GM12891 (cell line): ENCODE data around the gene ABLIM2.

Source experiments
- PAX5 ChIP-seq: IDR thresholded peaks from 2 replicates; pipeline ENCODE4 v1.6.1; 2011; ENCODE audit warnings: low read length, moderate library complexity, mild to moderate bottlenecking; ENCODE audit not compliant: insufficient read depth, severe bottlenecking
- POLR2A ChIP-seq: IDR thresholded peaks from 2 replicates; pipeline ENCODE4 v1.6.1; 2011; ENCODE audit warnings: low read depth, low read length, control low read depth
- POLR2AphosphoS5 ChIP-seq: IDR thresholded peaks from 2 replicates; pipeline ENCODE4 v1.6.1; 2011; ENCODE audit warnings: low read depth, low read length, control low read depth
- POU2F2 ChIP-seq: IDR thresholded peaks from 2 replicates; pipeline ENCODE4 v1.6.1; 2011; ENCODE audit warnings: low read depth, mild to moderate bottlenecking, control low read depth, low read length, moderate library complexity
- SPI1 ChIP-seq: IDR thresholded peaks from 2 replicates; pipeline ENCODE4 v1.6.1; 2011; ENCODE audit warnings: low read depth, low read length, control low read depth
- TAF1 ChIP-seq: IDR thresholded peaks from 2 replicates; pipeline ENCODE4 v1.6.1; 2011; ENCODE audit warnings: low read depth, low read length, control low read depth

GRCh38 chr4:8118531-8118930 is 40.1 kb downstream of the ABLIM2 start:
- TF ChIP-seq POLR2AphosphoS5: no peak
- no peak for TF ChIP-seq SPI1
- TF ChIP-seq TAF1: no peak
- no peak for TF ChIP-seq POLR2A
- no peak for TF ChIP-seq PAX5
- no peak for TF ChIP-seq POU2F2
